Lower lobe of right lung (tissue), 2 donors: Measurements from ENCODE around the gene HOXA3. TPM values are rescaled to one million over a fixed set of nuclear protein-coding genes. Genes with fewer than 3 reads are reported as not detected.

Experiments used
- ATAC-seq, 2 donors: fragments of 200-7000 bp; cut with Tn5 transposase; one replicate each; pipeline ENCODE4 v1.9.1; 2020 to 2022; ENCODE audit warnings: mild to moderate bottlenecking in 2 of 2, moderate library complexity in 2 of 2
- DNase-seq: peaks from one replicate; pipeline ENCODE4 v3.0.0-alpha.2; 2020
- H3K27ac ChIP-seq: fragments of 200-600 bp; one replicate; pipeline ENCODE4 v1.8.0; 2022
- H3K27me3 ChIP-seq: fragments of 200-600 bp; one replicate; pipeline ENCODE4 v1.8.0; 2022; ENCODE audit warnings: low read depth
- H3K36me3 ChIP-seq: fragments of 200-600 bp; one replicate; pipeline ENCODE4 v1.8.0; 2022; ENCODE audit warnings: mild to moderate bottlenecking
- H3K4me1 ChIP-seq: fragments of 200-600 bp; one replicate; pipeline ENCODE4 v1.8.0; 2022
- H3K4me3 ChIP-seq: fragments of 200-600 bp; one replicate; pipeline ENCODE4 v1.8.0; 2022; ENCODE audit warnings: mild to moderate bottlenecking
- H3K9me3 ChIP-seq: fragments of 200-600 bp; one replicate; pipeline ENCODE4 v1.8.0; 2022
- CTCF ChIP-seq: fragments of 200-600 bp; IDR thresholded peaks from one replicate; pipeline ENCODE4 v1.8.0; 2022; ENCODE audit warnings: antibody characterized with exemption, mild to moderate bottlenecking
- intact Hi-C: fragments of 100-400 bp; cut with DNase I; formaldehyde crosslinking; loops from one replicate; pipeline ENCODE4 v1.11.0; 2022
- total RNA-seq: library from RNA; stranded (reverse); fragmentation: NEBNext Ultra II Directional; extraction: Animal tissue kit (Norgen Biotek cat#: 25700); gene quantifications from one replicate; pipeline ENCODE4 v1.2.1, GENCODE V29; 2021
- donor health status: DM: no; HTN: yes; CAD: no; lungs with severe emphysema.

HOXA3 gene
- total RNA-seq, 1 donor from 2014 or later = 4.6 TPM

GRCh38 chr7:27198871-27199801 lies 46.8 kb upstream of the HOXA3 start:
- H3K27me3 ChIP-seq = peaks cover 94% of the 10 kb centered on the region
- intact Hi-C loops = loop anchor here (10.0 kb wide), 1 partner anchor 886 kb away; no protein-coding TSS in a partner anchor
- peak overlapping the region; percentile 19 for H3K4me3 ChIP-seq
- TF ChIP-seq CTCF = no peak
- DNase-seq (no peak), ATAC-seq (peak; percentile 7 to 10)
- H3K9me3 ChIP-seq = no peaks in the 10 kb centered on the region
- peaks cover 27% of the 10 kb centered on the region for H3K4me1 ChIP-seq
- H3K36me3 ChIP-seq = no peaks in the 10 kb centered on the region
- H3K27ac ChIP-seq = no peak overlapping the region

- no peak for DNase-seq
- H3K27me3 ChIP-seq = peaks cover 94% of the 10 kb centered on the region
- no peak for TF ChIP-seq CTCF
- no peaks in the 10 kb centered on the region for H3K9me3 ChIP-seq
- H3K27ac ChIP-seq = no peak overlapping the region
- no peak overlapping the region for H3K4me3 ChIP-seq
- peaks cover 32% of the 10 kb centered on the region for H3K4me1 ChIP-seq
- ATAC-seq = no peak
- intact Hi-C loops = loop anchor here (10.0 kb wide), 1 partner anchor 887 kb away; no protein-coding TSS in a partner anchor
- no peaks in the 10 kb centered on the region for H3K36me3 ChIP-seq
Measured at GRCh38 chr7:27198138-27198841, 45.9 kb upstream of the HOXA3 start.

- no peak for TF ChIP-seq CTCF
- intact Hi-C loops = loop anchor here (10.0 kb wide), 1 partner anchor 887 kb away; no protein-coding TSS in a partner anchor
- Histone ChIP-seq H3K4me1 (peaks cover 41% of the 10 kb centered on the region), H3K4me3 (no peak overlapping the region), H3K9me3 (no peaks in the 10 kb centered on the region), H3K27me3 (peaks cover 94% of the 10 kb centered on the region), H3K27ac (no peak overlapping the region), H3K36me3 (no peaks in the 10 kb centered on the region)
- DNase-seq (no peak), ATAC-seq (no peak)
Measured at GRCh38 chr7:27197137-27198042, 45.0 kb upstream of the HOXA3 start.

GRCh38 chr7:27196287-27196767 lies 43.9 kb upstream of the HOXA3 start:
- H3K27me3 ChIP-seq = peaks cover 94% of the 10 kb centered on the region
- DNase-seq (peak; percentile 87), ATAC-seq (peak in 1 of 2 donors; percentile 59)
- no peak overlapping the region for H3K27ac ChIP-seq
- no peaks in the 10 kb centered on the region for H3K36me3 ChIP-seq
- no peaks in the 10 kb centered on the region for H3K9me3 ChIP-seq
- TF ChIP-seq CTCF = peak; percentile 80
- intact Hi-C loops = loop anchor here (10.0 kb wide), 1 partner anchor 888 kb away; no protein-coding TSS in a partner anchor
- peaks cover 46% of the 10 kb centered on the region for H3K4me1 ChIP-seq
- H3K4me3 ChIP-seq = no peak overlapping the region
